SK-N-SH (cell line): Measurements from ENCODE around the gene CFAP221. TPM values are rescaled to one million over a fixed set of nuclear protein-coding genes. Genes with fewer than 3 reads are reported as not detected.

ENCODE experiments used
- CTCF ChIA-PET: fragments of 300-600, 350-600 bp; formaldehyde crosslinking; extraction: SDS; loops from one replicate; lab custom pipeline; 2021; lab: Yijun Ruan, JAX
- POLR2A ChIA-PET: fragments of 350-600 bp; sonication (Branson Sonifier 250); formaldehyde crosslinking; extraction: SDS; loops from one replicate; lab custom pipeline; 2020; ENCODE audit warnings: antibody characterized with exemption, inconsistent platforms; lab: Yijun Ruan, JAX
- DNase-seq: peaks from one replicate; pipeline ENCODE4 v3.0.0; 2012
- H2AFZ ChIP-seq: fragments of 200-600 bp; sonication (generic); 2 replicates; pipeline ENCODE4 v1.8.1; 2016; ENCODE audit warnings: antibody characterized with exemption, mild to moderate bottlenecking, low read depth
- H3F3A ChIP-seq: fragments of 200-600 bp; sonication (generic); replicated peaks from 2 replicates; pipeline ENCODE3; 2016; ENCODE audit warnings: antibody characterized with exemption, mild to moderate bottlenecking; ENCODE audit not compliant: insufficient read depth
- H3K27ac ChIP-seq, 2 experiments: fragments of 200-500 bp in 1 of 2; fragments of 200-600 bp in 1 of 2; sonication (Bioruptor generic) in 1 of 2; sonication (generic), shearing (Covaris generic) in 1 of 2; 2 replicates each; pipeline versions ENCODE4 v1.5.1 to v1.6.1; 2014 to 2016; ENCODE audit warnings: low read depth in 2 of 2, inconsistent platforms in 1 of 2, low read length in 1 of 2, mild to moderate bottlenecking in 1 of 2, mixed read lengths in 1 of 2
- H3K27me3 ChIP-seq: fragments of 200-600 bp; sonication (generic), shearing (Covaris generic); 2 replicates; pipeline ENCODE4 v1.6.1; 2016; ENCODE audit warnings: mixed run types; ENCODE audit not compliant: insufficient read depth
- H3K36me3 ChIP-seq, 2 experiments: fragments of 200-500 bp in 1 of 2; fragments of 200-600 bp in 1 of 2; sonication (Bioruptor generic) in 1 of 2; sonication (generic) in 1 of 2; replicated peaks in 1 of 2; 2 replicates each; pipeline versions ENCODE3 to v1.5.1; 2014 to 2016; ENCODE audit warnings: low read length in 1 of 2, mild to moderate bottlenecking in 1 of 2; ENCODE audit not compliant: insufficient read depth in 2 of 2, control insufficient read depth in 1 of 2
- H3K4me1 ChIP-seq, 2 experiments: fragments of 200-500 bp in 1 of 2; fragments of 200-600 bp in 1 of 2; sonication (Bioruptor generic) in 1 of 2; sonication (generic), shearing (Covaris generic) in 1 of 2; 2 replicates each; pipeline versions ENCODE4 v1.5.1 to v1.6.1; 2014 to 2016; ENCODE audit warnings: low read depth in 1 of 2, low read length in 1 of 2, mixed run types in 1 of 2; ENCODE audit not compliant: insufficient read depth in 2 of 2, control insufficient read depth in 1 of 2
- H3K4me2 ChIP-seq: fragments of 200-600 bp; sonication (generic), shearing (Covaris generic); 2 replicates; pipeline ENCODE4 v1.6.1; 2017; ENCODE audit warnings: mixed run types
- H3K4me3 ChIP-seq, 2 experiments: fragments of 200-500 bp in 1 of 2; fragments of 200-600 bp in 1 of 2; sonication (Bioruptor generic) in 1 of 2; sonication (generic), shearing (Covaris generic) in 1 of 2; 2 replicates each; pipeline versions ENCODE4 v1.5.1 to v1.8.1; 2014 to 2016; ENCODE audit warnings: low read depth in 2 of 2, inconsistent platforms in 1 of 2, low read length in 1 of 2, mild to moderate bottlenecking in 1 of 2, mixed read lengths in 1 of 2, moderate library complexity in 1 of 2
- H3K79me2 ChIP-seq: fragments of 200-600 bp; sonication (generic); 2 replicates; pipeline ENCODE4 v1.8.1; 2017; ENCODE audit warnings: mild to moderate bottlenecking; ENCODE audit not compliant: insufficient read depth
- H3K9ac ChIP-seq: fragments of 200-600 bp; sonication (generic); 2 replicates; pipeline ENCODE4 v1.6.1; 2017; ENCODE audit warnings: mixed run types
- H3K9me2 ChIP-seq: fragments of 200-600 bp; sonication (generic); 2 replicates; pipeline ENCODE4 v1.6.1; 2017; ENCODE audit warnings: mixed run types
- H3K9me3 ChIP-seq: fragments of 200-600 bp; sonication (generic); 2 replicates; pipeline ENCODE4 v1.6.1; 2017; ENCODE audit warnings: mixed run types, mild to moderate bottlenecking, moderate library complexity
- H4K20me1 ChIP-seq: fragments of 200-600 bp; sonication (generic); 2 replicates; pipeline ENCODE4 v1.6.1; 2017; ENCODE audit warnings: mild to moderate bottlenecking, mixed run types; ENCODE audit not compliant: insufficient read depth
- CHD2 ChIP-seq: fragments of 150-350 bp; IDR thresholded peaks from 2 replicates; pipeline ENCODE4 v1.6.1; 2018; ENCODE audit warnings: low read length; ENCODE audit not compliant: partially characterized antibody
- CTCF ChIP-seq: fragments of 200-600 bp; sonication (generic); IDR thresholded peaks from 2 replicates; pipeline ENCODE4 v1.6.1; 2017; ENCODE audit warnings: antibody characterized with exemption, mild to moderate bottlenecking, moderate library complexity
- ELF1 ChIP-seq: IDR thresholded peaks from 2 replicates; pipeline ENCODE4 v1.4.0; 2012
- EP300 ChIP-seq, 2 experiments: IDR thresholded peaks; 2 replicates each; pipeline versions ENCODE4 v1.4.0 to v1.6.1; 2012; ENCODE audit warnings: borderline replicate concordance in 1 of 2, low read depth in 1 of 2, low read length in 1 of 2
- EZH2phosphoT487 ChIP-seq: fragments of 200-600 bp; sonication (generic); IDR thresholded peaks from 2 replicates; pipeline ENCODE4 v1.6.1; 2017; ENCODE audit warnings: low read depth, mixed run types, mild to moderate bottlenecking, antibody characterized with exemption, moderate library complexity, borderline replicate concordance
- FOXJ3 ChIP-seq: sonication (generic); formaldehyde crosslinking; IDR thresholded peaks from 2 replicates; pipeline ENCODE4 v1.5.1; 2020; ENCODE audit warnings: mild to moderate bottlenecking, missing genetic modification reagents
- FOXM1 ChIP-seq: IDR thresholded peaks from 2 replicates; pipeline ENCODE4 v1.4.0; 2012; ENCODE audit warnings: low read depth, mild to moderate bottlenecking
- MAX ChIP-seq: IDR thresholded peaks from 2 replicates; pipeline ENCODE4 v1.4.0; 2012; ENCODE audit warnings: low read depth
- MEF2A ChIP-seq: IDR thresholded peaks from 2 replicates; pipeline ENCODE4 v1.4.0; 2012; ENCODE audit warnings: low read depth, borderline replicate concordance
- NFIC ChIP-seq: IDR thresholded peaks from 2 replicates; pipeline ENCODE4 v1.4.0; 2012; ENCODE audit warnings: borderline replicate concordance
- PBX3 ChIP-seq: IDR thresholded peaks from 2 replicates; pipeline ENCODE4; 2012
- RCOR1 ChIP-seq: fragments of 150-350 bp; IDR thresholded peaks from 2 replicates; pipeline ENCODE4 v1.6.1; 2017; ENCODE audit warnings: antibody characterized with exemption, low read length
- SIN3A ChIP-seq: IDR thresholded peaks from 2 replicates; pipeline ENCODE4 v1.6.1; 2012; ENCODE audit warnings: low read depth, mild to moderate bottlenecking, low read length, moderate library complexity, borderline replicate concordance
- TAF1 ChIP-seq: IDR thresholded peaks from 2 replicates; pipeline ENCODE4 v1.6.1; 2012; ENCODE audit warnings: low read depth, mild to moderate bottlenecking, low read length, moderate library complexity, borderline replicate concordance
- TEAD4 ChIP-seq: IDR thresholded peaks from 2 replicates; pipeline ENCODE4 v1.4.0; 2012; ENCODE audit warnings: mild to moderate bottlenecking, borderline replicate concordance; ENCODE audit not compliant: insufficient read depth
- USF2 ChIP-seq: fragments of 150-350 bp; IDR thresholded peaks from 2 replicates; pipeline ENCODE4 v1.6.1; 2017; ENCODE audit warnings: antibody characterized with exemption, low read length, low read depth, borderline replicate concordance
- YY1 ChIP-seq: IDR thresholded peaks from 2 replicates; pipeline ENCODE4 v1.4.0; 2012; ENCODE audit warnings: low read depth, mild to moderate bottlenecking
- ZBTB33 ChIP-seq: IDR thresholded peaks from 2 replicates; pipeline ENCODE4 v1.4.0; 2012; ENCODE audit warnings: low read depth, borderline replicate concordance
- WGBS: methylation state at CpG from one replicate; pipeline ENCODE4 v1.1.6; 2017; ENCODE audit warnings: low lambda C conversion rate; 5-methylcytosine and 5-hydroxymethylcytosine counted together
- polyA plus RNA-seq, 3 experiments: library from polyadenylated mRNA; depleted of rRNA; stranded (reverse); fragments of >200 nt; gene quantifications; 2 replicates each; pipeline ENCODE4 v1.2.3, GENCODE V29; 2012

The CFAP221 gene
- polyA plus RNA-seq, 1 of the 3 experiments (the other 2 are of a cell fraction) = 0.12 TPM

- Histone ChIP-seq H3K9me3 (no peaks in the 10 kb centered on the region), H3K27me3 (no peaks in the 10 kb centered on the region), H3K4me3 (no peak overlapping the region), H3F3A (no peaks in the 10 kb centered on the region), H3K4me1 (peaks cover 5 to 6% of the 10 kb centered on the region in 2 experiments; a peak in 1 of 4 replicates), H3K27ac (no peak overlapping the region), H3K36me3 (peaks cover 5 to 7% of the 10 kb centered on the region in 2 experiments), H3K9me2 (no peaks in the 10 kb centered on the region), H3K79me2 (no peaks in the 10 kb centered on the region), H3K4me2 (no peak overlapping the region), H4K20me1 (no peaks in the 10 kb centered on the region), H2AFZ (no peak overlapping the region), H3K9ac (no peak overlapping the region)
- TF ChIP-seq CTCF = no peak
- TF ChIP-seq MAX = no peak
- no peak for TF ChIP-seq MEF2A
- no peak for TF ChIP-seq SIN3A
- no peak for TF ChIP-seq EZH2phosphoT487
- no peak for TF ChIP-seq ZBTB33
- no peak for TF ChIP-seq RCOR1
- no peak for TF ChIP-seq CHD2
- no peak for TF ChIP-seq FOXJ3 (CRISPR knock-in tag)
- ChIA-PET CTCF (interaction anchor here (0.9 to 1.3 kb wide), 4 partner anchors 10 to 51 kb away, joined by 3 to 5 read pairs (median 3); no protein-coding TSS in a partner anchor), POLR2A (no interaction called here)
- DNase-seq = no peak
- 73% methylated on average over 7 of the region's 12 CpGs for WGBS
Observed at GRCh38 chr2:119691651-119692245, 147.5 kb downstream of the CFAP221 start.

- ChIA-PET POLR2A (no interaction called here), CTCF (interaction anchor here (0.9 to 1.3 kb wide), 4 partner anchors 9 to 51 kb away, joined by 3 to 5 read pairs (median 3); no protein-coding TSS in a partner anchor)
- H3K27ac ChIP-seq = no peak overlapping the region
- no peak overlapping the region for H3K9ac ChIP-seq
- H3K9me3 ChIP-seq = no peaks in the 10 kb centered on the region
- no peaks in the 10 kb centered on the region for H3F3A ChIP-seq
- H3K79me2 ChIP-seq = no peaks in the 10 kb centered on the region
- H3K36me3 ChIP-seq = peaks cover 4 to 5% of the 10 kb centered on the region in 2 experiments
- no peak overlapping the region for H3K4me3 ChIP-seq
- H4K20me1 ChIP-seq = no peaks in the 10 kb centered on the region
- no peaks in the 10 kb centered on the region for H3K9me2 ChIP-seq
- H3K4me2 ChIP-seq = no peak overlapping the region
- no peaks in the 10 kb centered on the region for H3K27me3 ChIP-seq
- DNase-seq = no peak
- WGBS = 83% methylated on average over 7 of the region's 7 CpGs
- peaks cover 5 to 6% of the 10 kb centered on the region in 2 experiments; a peak in 1 of 4 replicates for H3K4me1 ChIP-seq
- no peak overlapping the region for H2AFZ ChIP-seq
- TF ChIP-seq SIN3A (no peak), TEAD4 (no peak), USF2 (no peak), YY1 (no peak), ELF1 (no peak), PBX3 (no peak), NFIC (no peak), EP300 (IDR thresholded peaks at IDR 0.05; ENCODE audit: borderline replicate concordance in 1 of 2, low read depth in 1 of 2, low read length in 1 of 2) (no peak), FOXJ3 (CRISPR knock-in tag) (no peak), EZH2phosphoT487 (no peak), ZBTB33 (no peak), TAF1 (no peak), FOXM1 (no peak), MEF2A (no peak)
Observed at GRCh38 chr2:119692310-119692709, 148.1 kb downstream of the CFAP221 start.
